Frontal cortex (tissue), 4 donors: ENCODE data around the gene DGCR2. TPM values are rescaled to one million over a fixed set of nuclear protein-coding genes. Genes with fewer than 3 reads are reported as not detected.
"Not testable (repeated sequence)": the region's sequence is repeated elsewhere in the genome, so short reads cannot be mapped to it uniquely, and the experiment has no call there.

Experiments used
- DNase-seq, 2 donors: peaks; one replicate each; pipeline ENCODE4 v3.0.0; 2012; ENCODE audit warnings: low spot score in 2 of 2
- FAIRE-seq: peaks from 2 replicates; lab custom pipeline; 2012; peaks lifted over from hg19 to GRCh38; lab: Jason Lieb, UNC
- total RNA-seq: library from RNA; depleted of rRNA; stranded (reverse); fragments of >200 nt; gene quantifications from one replicate; pipeline ENCODE4 v1.2.3, GENCODE V29; 2014
- donor health status: control.
- donor health status: control.
- donor health status: control.

DGCR2 gene
- total RNA-seq, 1 donor from 2014 or later, result 65.2 TPM

DNA sequence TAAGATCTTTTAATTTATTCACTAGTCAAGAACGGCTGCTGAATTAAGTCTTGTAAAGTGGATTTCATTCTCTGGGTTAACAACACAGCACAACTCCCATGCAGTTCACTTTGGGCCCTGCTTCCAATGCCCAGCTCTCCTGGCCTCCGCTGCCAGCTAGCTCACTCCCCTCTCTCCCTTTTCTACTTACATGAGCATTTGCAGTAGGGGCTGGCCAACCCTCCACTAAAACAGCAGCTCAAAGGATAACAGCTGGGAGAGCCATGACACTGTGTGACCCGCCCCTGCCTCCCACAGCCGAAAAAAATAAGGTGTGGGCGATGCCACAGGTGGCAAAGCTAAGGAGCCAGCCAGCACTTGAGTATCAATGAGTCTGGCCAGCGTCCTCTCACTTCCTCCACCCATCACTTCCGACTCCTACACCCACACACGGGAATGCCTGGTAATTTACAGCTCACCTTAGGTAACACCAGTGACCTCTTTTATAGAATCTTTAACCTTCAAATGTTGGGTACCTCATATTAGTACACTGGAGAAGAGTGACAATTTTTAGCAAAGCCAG lies 56.8 kb downstream of the DGCR2 start:
- DNase-seq (no peak), FAIRE-seq (no peak)

DNA sequence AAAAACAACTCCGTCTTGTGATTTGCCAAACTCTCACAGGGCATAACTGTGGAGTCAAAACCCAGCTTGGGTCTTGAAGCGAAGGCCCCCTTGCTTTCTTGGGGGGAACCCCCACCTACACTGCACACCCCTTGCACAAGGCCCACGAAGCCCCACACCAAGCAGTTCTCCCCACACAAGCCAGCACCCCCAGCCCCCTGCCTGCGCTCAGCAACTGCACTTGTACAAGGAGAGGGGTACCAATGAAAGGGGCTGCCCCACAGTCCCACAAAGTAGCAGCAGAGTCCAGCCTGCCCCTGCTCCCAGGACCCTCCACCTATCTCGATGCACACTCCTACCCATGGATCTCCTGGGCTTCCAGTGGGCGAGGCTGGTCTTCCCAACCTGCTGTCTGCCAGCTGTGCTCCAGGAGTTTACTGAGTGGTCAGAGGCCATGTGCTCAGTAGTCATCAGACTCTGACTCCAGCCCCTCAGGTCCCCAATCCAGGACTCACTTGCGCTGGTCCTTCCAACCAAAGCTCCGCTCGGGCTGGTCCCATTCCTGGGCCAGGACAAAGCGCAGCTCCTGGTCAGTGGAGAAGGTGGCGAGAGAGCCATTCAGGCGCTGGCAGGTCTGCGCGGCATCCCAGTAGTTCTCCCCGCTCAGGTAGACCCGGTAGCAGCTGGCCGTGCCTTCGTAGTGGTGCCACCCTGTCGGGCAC lies 57.7 kb downstream of the DGCR2 start:
- DNase-seq, result no peak

DNA sequence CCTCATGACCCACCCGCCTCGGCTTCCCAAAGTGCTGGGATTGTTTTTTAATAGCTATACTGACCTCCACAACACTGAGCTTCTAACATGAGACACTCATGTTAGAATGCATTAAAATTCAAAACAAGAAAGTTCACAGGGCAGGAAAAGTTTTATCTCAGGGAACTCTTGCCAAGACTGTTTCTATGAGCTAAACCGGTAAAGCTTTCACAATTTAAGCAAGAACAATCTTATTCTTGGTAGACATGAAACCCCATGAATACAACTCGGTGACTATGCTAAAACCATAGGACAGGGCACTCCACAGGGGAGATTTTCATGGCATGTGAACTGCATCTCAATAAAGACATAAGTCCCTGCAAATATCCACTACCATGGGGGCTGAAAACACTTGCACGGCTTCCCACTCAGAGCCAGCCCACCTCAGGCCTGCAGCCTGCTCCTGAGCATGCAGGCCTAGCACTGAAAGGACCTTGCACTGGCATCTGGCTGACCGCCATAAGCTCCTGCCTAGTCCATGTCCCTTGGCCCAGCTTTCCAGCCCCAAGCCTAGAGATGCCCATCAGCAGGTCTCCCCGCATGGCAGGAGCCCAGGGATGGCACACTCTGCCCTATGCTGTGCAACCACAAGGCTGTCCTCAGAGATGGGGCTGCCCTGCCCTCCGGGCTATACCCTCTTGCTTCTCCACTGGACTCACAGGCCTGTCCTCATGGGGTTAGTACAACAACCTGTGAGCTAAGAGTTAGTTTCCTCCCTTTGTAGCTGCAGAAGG lies 58.4 kb downstream of the DGCR2 start:
- no peak for DNase-seq
- FAIRE-seq, result no peak

More for the DNA sequence above, 57.7 kb downstream of the DGCR2 start:
- FAIRE-seq, result no peak

DNA sequence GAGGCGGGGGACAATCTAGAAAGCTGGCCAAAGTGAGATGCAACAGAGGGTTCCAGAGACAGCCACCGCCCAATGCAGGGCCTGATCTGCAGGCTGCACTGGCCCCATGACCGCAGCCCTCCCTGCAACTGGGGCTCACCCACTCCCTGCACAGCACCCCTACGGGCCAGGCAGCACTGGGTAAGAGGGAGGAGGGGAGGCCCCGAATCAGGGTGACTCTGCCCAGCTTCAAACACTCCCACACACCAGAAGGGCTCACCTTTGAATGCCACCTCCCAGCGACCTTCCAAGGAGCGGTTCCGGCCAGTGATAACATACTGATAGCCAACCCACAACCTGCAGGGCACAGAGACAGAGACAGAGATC lies 59.3 kb downstream of the DGCR2 start:
- no peak for FAIRE-seq
- DNase-seq, result no peak

DNA sequence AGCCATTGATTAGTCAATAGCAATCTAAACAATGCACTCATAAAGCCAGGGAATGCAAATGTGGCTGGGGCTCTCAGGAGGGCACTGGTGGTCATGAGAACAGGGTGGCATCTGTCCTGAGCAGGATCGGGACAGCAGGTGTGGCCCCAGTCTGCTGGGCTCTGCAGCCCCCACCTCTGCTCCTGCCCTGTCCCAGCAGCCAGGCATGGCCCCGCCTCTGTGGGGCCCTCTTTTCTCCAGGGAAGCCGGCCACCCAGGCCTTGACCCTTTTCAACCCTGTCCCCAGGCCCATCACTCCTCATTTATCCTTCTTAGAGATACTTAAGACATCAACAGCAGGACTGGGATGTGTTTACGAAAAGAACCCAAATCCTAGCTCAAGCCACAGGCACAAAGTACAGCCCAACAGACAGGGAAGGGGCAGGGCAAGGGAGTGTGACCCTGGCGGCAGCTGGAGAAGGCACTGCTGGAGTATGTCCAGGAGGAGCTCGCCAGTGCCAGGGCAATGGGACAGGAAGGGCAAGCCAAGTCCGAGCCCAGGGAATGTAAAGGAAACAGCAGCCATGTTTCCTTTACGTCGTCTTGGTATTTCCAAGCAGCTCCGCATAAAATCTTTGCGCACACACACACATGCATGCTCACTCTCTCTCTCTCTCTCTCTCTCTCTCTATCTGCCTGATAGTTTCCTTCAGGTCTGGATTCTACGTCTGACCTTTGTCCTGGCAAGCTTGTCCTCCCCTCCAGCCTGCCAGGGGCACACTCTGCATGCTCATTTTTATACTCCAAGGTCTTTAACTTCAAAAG lies 59.9 kb downstream of the DGCR2 start:
- FAIRE-seq (no peak), DNase-seq (no peak)

DNA sequence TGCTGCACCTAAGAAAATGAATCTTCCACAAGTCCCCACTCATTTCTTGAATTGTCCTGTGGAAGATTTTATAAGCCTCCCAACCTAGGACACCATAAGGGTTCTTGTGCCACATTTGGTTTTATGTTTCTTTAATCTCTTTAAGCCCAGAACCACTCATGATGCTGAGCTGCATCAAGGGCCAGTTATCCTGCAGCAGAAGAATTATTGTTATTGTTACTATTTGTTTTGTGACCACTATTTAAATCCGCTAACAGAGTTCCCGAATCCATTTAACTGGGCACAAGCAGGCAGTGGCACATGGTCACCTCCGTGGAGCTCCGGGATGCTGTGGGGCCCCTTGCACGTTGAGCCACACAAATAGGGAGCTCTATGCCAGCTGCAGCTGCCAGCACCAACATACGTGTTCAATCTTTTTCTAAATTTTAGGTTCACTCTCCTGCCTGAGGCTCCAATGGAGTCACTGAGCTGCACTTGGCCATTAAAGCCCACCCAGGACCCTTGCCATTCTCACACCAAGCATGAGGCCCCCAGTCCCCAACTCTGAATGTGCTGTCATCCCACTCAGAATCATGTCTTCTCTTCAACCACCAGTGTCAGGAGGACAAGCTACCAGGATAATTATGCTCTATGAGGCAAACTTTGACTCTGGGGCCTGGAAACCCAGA lies 60.6 kb downstream of the DGCR2 start:
- FAIRE-seq (no peak), DNase-seq (no peak)

- DNase-seq (no peak), FAIRE-seq (no peak)
Measured at GRCh38 chr22:19060356-19061009, 61.7 kb downstream of the DGCR2 start.

DNA sequence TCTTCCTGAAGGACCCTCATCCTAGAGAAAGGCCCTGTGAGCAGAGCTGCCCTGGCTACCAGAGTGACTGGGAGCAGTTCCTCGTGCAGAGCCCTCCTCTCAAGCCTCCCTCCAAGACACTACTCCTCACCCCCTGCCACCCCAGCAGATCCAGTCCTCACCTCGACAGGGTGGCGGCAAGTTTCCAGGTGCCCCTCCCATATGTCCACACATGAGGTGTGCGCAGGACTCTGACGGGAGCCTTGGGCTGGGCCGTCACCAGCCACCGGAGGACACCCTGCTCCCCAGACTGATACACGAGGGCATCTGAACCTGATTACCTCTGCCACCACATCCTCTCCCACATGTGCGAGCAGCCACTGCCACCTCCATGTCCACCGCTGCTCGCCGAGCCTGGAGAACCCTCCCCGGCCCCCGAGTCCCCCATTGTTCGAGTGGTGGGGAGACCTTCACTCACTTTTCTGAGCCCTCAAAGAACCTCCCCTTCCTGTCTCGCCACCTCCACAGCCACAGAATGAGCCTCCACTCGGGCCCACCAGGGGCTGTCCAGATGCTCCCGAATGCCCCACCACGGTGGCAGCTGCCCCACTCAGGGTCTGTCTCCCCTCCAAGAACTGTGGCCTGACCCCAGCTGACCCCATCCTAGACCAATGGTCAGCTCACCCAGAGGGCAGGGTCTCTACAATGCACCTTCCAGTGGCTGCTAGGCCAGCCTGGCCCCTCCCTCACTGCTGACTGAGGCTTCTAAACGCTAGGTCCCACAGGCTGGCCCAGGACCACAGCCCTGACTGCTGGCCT lies 62.5 kb downstream of the DGCR2 start:
- FAIRE-seq (no peak), DNase-seq (no peak)

GRCh38 chr22:19058713-19059451 lies 63.3 kb downstream of the DGCR2 start:
- no peak for FAIRE-seq
- DNase-seq, result no peak

DNA sequence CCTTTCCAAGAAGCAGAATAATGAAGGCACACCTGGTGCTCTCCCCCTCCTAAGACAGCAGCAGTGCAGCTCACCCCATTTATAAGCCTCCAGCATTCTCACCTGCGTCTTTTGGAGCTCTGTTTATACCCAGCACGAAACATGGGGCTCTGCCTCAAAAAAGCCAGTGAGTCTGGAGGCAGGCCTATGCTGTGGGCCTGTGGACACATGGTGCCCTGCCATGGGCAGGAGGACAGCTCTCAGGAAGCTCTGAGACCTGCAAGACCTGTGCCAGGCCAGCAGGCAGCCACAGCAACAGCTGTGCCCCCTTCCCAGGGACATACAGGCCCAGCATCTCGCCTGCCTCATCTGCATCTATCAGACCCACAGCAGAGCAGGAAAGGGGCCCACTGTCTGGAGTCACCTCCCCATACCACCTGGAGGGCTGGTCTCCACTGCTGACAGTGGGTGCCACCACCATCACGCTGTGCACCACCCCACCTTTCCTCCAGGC lies 64.2 kb downstream of the DGCR2 start:
- FAIRE-seq, result no peak
- no peak for DNase-seq

GRCh38 chr22:19057539-19057938 lies 64.7 kb downstream of the DGCR2 start:
- DNase-seq, result no peak

GRCh38 chr22:19056951-19057401 lies 65.2 kb downstream of the DGCR2 start:
- DNase-seq (no peak), FAIRE-seq (no peak)

More at GRCh38 chr22:19057539-19057938, 64.7 kb downstream of the DGCR2 start:
- no peak for FAIRE-seq

DNA sequence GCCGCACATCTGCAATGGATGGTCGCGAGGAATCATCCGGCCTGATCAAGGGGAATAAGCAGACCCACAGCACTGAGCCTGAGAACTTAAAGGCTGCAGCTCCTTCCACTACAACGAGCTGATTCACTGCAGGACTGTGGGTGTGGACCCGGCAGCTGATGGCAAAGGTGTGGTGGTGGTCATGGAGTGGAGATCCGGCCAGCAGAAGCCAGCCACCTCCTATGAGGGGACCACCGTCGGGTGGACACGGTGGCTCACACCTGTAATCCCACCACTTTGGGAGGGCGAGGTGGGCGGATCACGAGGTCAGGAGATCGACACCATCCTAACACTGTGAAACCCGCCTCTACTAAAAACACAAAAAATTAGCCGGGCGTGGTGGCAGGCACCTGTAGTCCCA lies 66.4 kb downstream of the DGCR2 start:
- no peak for FAIRE-seq

DNA sequence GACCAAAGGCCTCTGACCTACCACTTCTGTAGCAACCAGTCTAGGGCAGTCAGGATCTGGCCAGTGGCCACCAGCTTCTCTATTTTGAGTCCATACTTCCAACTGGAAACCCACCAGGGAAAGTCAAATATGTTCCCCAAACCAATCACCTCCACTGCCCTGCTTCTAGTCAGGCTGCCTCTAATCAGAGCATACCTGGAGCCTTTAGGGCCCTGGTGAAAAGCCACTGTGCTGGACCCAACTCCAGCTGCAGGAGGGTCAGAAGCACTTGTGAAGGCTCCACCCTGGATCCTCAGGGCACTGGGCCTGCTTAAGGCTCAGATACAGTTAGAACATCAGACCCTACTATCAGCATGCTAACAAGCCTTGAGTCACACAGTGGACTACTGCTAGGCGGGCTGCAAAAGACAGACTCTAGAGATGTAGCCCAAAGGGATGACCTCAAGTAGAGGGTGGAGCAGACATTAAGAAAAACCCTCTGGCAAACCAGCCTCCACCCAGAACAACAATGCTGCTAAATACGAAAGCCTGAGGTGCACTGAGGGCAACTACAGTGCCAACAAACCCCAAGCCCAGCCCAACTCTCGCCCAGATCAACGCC lies 69.2 kb downstream of the DGCR2 start:
- no peak for FAIRE-seq
- no peak for DNase-seq

More for the DNA sequence above, 66.4 kb downstream of the DGCR2 start:
- DNase-seq, result no peak

GRCh38 chr22:19051381-19052072 lies 70.7 kb downstream of the DGCR2 start:
- DNase-seq (no peak), FAIRE-seq (no peak)

DNA sequence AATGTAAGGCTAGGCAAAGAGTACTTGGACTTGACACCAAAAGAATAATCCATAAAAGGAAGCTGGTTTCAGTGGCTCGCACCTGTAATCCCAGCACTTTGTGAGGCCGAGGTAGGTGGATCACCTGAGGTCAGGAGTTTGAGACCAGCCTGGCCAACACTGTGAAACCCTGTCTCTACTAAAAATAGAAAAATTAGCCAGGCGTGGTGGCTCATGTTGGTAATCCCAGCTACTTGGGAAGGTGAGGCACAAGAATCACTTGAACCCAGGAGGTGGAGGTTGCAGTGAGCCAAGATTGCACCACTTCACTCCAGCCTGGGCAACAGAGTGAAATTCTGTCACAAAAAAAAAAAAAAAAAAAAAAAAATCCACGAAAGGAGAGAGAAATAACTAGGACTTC lies 71.4 kb downstream of the DGCR2 start:
- FAIRE-seq, DNase-seq: not testable (repeated sequence)

GRCh38 chr22:19050117-19050516 lies 72.1 kb downstream of the DGCR2 start:
- DNase-seq, result no peak
- FAIRE-seq, result no peak
